Aorta (tissue), 5 donors: ENCODE measurements around the gene RBM17. TPM values are rescaled to one million over a fixed set of nuclear protein-coding genes. Genes with fewer than 3 reads are reported as not detected.

Experiments
- ATAC-seq: fragments of 200-7000 bp; cut with Tn5 transposase; one replicate; pipeline ENCODE4 v1.9.1; 2022; ENCODE audit warnings: moderate library complexity; ENCODE audit not compliant: low FRiP score
- DNase-seq, 2 donors: peaks; one replicate each; pipeline ENCODE4 v3.0.0-alpha.2; 2020
- H3K27ac ChIP-seq, 2 donors: one replicate each; pipeline ENCODE4 v1.5.1; 2013; ENCODE audit warnings: low read length in 2 of 2, mild to moderate bottlenecking in 2 of 2, moderate library complexity in 2 of 2, control low read depth in 1 of 2, inconsistent platforms in 1 of 2, low read depth in 1 of 2
- H3K27me3 ChIP-seq, 2 donors: one replicate each; pipeline ENCODE4 v1.6.1; 2013; ENCODE audit warnings: control low read depth in 1 of 2, low read length in 1 of 2, mild to moderate bottlenecking in 1 of 2, moderate library complexity in 1 of 2; ENCODE audit not compliant: insufficient read depth in 2 of 2, control insufficient read depth in 1 of 2
- H3K36me3 ChIP-seq, 2 donors: one replicate each; pipeline ENCODE4 v1.6.1; 2013; ENCODE audit warnings: control low read depth in 1 of 2, low read length in 1 of 2, mild to moderate bottlenecking in 1 of 2; ENCODE audit not compliant: insufficient read depth in 2 of 2, control insufficient read depth in 1 of 2
- H3K4me1 ChIP-seq, 2 donors: one replicate each; pipeline ENCODE4 v1.6.1; 2013; ENCODE audit warnings: low read length in 2 of 2, control low read depth in 1 of 2, mild to moderate bottlenecking in 1 of 2, moderate library complexity in 1 of 2; ENCODE audit not compliant: insufficient read depth in 2 of 2, control insufficient read depth in 1 of 2
- H3K4me3 ChIP-seq, 2 donors: one replicate each; pipeline ENCODE4 v1.5.1; 2013; ENCODE audit warnings: low read length in 2 of 2, control low read depth in 1 of 2, mild to moderate bottlenecking in 1 of 2
- H3K9me3 ChIP-seq: one replicate; pipeline ENCODE4 v1.6.1; 2013; ENCODE audit warnings: mild to moderate bottlenecking, low read length; ENCODE audit not compliant: control insufficient read depth
- WGBS, 2 donors: extraction: QIAGEN DNeasy Blood & Tissue Kit; methylation state at CpG; one replicate each; pipeline ENCODE4 v1.1.7; 2013; 5-methylcytosine and 5-hydroxymethylcytosine counted together
- intact Hi-C, 2 donors: fragments of 100-400 bp; cut with DNase I; formaldehyde crosslinking; loops; one replicate each; pipeline versions ENCODE4 v1.14.2 to v1.15.0; 2022
- polyA plus RNA-seq, 2 donors: library from polyadenylated mRNA; stranded (reverse); fragments of 200-250 nt; gene quantifications; one replicate each; pipeline ENCODE4 v1.2.3, GENCODE V29; 2013
- total RNA-seq, 2 donors: library from RNA; stranded (reverse); fragmentation: NEBNext Ultra II Directional; extraction: Animal tissue kit (Norgen Biotek cat#: 25700); gene quantifications; one replicate each; pipeline ENCODE4 v1.2.1, GENCODE V29; 2021
- donor health status: healthy with polysubstance abuse.
- donor health status: Bipolar disorder and iron deficiency.
- donor health status: DM: no; HTN: no; CAD: no.
- donor health status: DM: no; HTN: no; CAD: no.
- donor health status: DM: yes; HTN: yes; CAD: no.

The RBM17 gene
- total and polyA plus RNA-seq, 4 donors, result 41.4 to 94.1 (median 85.7) TPM

DNA sequence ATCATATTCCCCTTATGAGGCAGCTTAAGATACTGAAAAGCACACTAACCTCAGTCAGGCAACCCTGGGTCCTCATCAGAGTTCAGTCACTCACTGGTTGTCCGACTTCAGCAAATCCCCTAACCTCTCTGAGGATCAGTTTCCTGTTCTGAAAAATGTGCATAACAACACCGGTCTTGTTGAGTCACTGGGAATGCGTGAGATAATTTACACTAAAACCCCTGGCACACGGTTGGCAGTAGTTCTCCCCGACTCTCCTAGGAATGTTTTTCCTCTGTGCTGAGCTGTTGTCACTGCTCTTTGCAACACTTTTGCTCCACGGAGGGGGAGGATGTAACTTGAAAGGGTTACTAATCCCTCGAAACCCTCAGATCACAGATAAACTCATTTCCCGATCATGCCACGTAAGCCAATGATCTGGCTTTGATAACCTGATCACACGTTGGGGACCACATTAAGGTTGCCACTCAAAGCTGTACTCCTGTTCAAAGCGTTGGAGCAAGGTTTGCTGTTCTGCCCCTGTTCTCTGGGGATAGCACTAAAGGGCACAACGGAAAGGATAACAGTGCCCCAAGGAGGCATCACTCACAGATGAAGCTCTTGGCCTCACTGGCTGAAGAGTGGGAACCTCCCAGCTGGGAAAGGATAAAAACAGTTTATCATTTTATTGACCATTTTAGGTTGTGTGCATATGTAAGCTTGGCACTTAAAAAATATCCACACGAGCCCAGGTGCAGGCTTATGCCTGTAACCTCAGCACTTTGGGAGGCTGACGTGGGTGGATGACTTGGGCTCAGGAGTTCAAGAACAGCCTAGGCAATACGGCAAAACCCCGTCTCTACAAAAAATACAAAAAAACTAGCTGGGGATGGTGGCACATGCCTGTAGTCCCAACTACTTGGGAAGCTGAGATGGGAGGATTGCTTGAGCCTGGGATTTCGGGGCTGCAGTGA is 5.0 kb upstream of the RBM17 start:
- Histone ChIP-seq H3K36me3 (no peaks in the 10 kb centered on the region), H3K4me1 (peaks cover 0 to 4% of the 10 kb centered on the region in 2 donors), H3K4me3 (no peak overlapping the region), H3K27ac (no peak overlapping the region), H3K9me3 (no peaks in the 10 kb centered on the region), H3K27me3 (no peaks in the 10 kb centered on the region)
- intact Hi-C loops, result no loop called here
- 36 to 37% methylated on average over 17 of the region's 17 CpGs for WGBS, 2 donors
- DNase-seq (no peak), ATAC-seq (no peak)

- ATAC-seq (peak; percentile 72), DNase-seq (peak; percentile 93 to 94)
- Histone ChIP-seq H3K4me1 (peaks cover 0 to 4% of the 10 kb centered on the region in 2 donors), H3K36me3 (no peaks in the 10 kb centered on the region), H3K9me3 (no peaks in the 10 kb centered on the region), H3K4me3 (no peak overlapping the region), H3K27ac (peak overlapping the region in 1 of 2 donors; percentile 4), H3K27me3 (no peaks in the 10 kb centered on the region)
- WGBS, 2 donors, result 20 to 21% methylated on average over 19 of the region's 19 CpGs
- intact Hi-C loops, result loop anchor here (5.0 kb wide), 2 partner anchors 139 to 316 kb away; no protein-coding TSS in a partner anchor
These were observed 2.2 kb upstream of the RBM17 start for GRCh38 chr10:6086375-6087233.

- H3K36me3 ChIP-seq, result no peaks in the 10 kb centered on the region
- H3K4me3 ChIP-seq, result peak overlapping the region; percentile 90 to 95
- H3K27me3 ChIP-seq, result no peaks in the 10 kb centered on the region
- 1% methylated on average over 46 to 53 of the region's 53 CpGs for whole genome bisulfite sequencing, 2 donors
- intact Hi-C loops, result loop anchor here (5.0 kb wide), 2 partner anchors 142 to 313 kb away; no protein-coding TSS in a partner anchor
- H3K27ac ChIP-seq, result peak overlapping the region in 1 of 2 donors; percentile 49
- peak; percentile 55 to 78 for DNase-seq
- ATAC-seq, result peak; percentile 17
- H3K4me1 ChIP-seq, result peaks cover 0 to 3% of the 10 kb centered on the region in 2 donors
- no peaks in the 10 kb centered on the region for H3K9me3 ChIP-seq
These were observed 743 bp downstream of the RBM17 start for GRCh38 chr10:6089334-6090219.

DNA sequence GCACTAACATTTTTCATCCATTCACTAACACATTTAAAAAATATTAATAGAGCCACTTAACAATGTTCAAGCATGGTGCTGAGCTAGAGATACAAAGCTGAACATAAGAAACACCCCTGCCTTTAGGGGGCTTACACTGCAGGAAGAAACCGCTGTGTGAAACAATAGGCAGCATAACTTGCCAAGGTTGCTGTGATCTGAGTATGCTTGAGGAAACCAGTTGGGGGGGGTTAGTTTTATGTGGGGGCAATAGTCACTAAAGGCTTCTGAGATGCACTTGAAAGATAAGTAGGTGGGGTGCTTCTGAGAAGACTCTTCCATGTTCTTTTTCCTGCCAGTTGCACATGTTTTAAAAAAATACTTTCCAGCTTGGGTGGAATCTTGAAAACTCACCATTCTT is 2.8 kb downstream of the RBM17 start:
- WGBS, 2 donors, result 45 to 52% methylated on average over 1 of the region's 1 CpG
- no peak for DNase-seq
- Histone ChIP-seq H3K4me3 (no peak overlapping the region), H3K4me1 (peaks cover 0 to 5% of the 10 kb centered on the region in 2 donors), H3K9me3 (no peaks in the 10 kb centered on the region), H3K27me3 (no peaks in the 10 kb centered on the region), H3K27ac (no peak overlapping the region), H3K36me3 (no peaks in the 10 kb centered on the region)
- no peak for ATAC-seq
- intact Hi-C loops, result no loop called here

DNA sequence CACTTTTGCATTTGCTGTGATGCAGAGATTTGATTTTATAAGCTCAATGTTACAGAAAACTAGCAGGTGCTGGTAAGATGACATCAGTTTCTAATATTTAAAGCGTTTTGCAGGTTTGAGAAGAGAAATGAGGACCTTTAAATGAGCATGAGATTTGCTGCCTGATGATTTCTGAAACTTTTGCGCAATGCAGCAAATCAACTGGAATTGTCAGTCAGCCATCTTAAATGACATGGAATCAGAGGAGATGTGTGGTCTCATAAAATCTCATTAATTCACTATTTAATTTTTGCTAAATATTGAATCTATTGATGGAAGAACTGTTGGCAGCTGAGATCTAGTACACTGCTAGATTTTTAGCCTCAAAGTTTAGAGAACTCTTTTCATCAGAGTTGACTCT is 3.9 kb downstream of the RBM17 start:
- Histone ChIP-seq H3K27me3 (no peaks in the 10 kb centered on the region), H3K4me3 (no peak overlapping the region), H3K4me1 (peaks cover 0 to 5% of the 10 kb centered on the region in 2 donors), H3K36me3 (peaks cover 0 to 2% of the 10 kb centered on the region in 2 donors), H3K9me3 (no peaks in the 10 kb centered on the region), H3K27ac (no peak overlapping the region)
- ATAC-seq (no peak), DNase-seq (no peak)
- WGBS, 2 donors, result 70 to 75% methylated on average over 2 of the region's 2 CpGs
- intact Hi-C loops, result no loop called here

DNA sequence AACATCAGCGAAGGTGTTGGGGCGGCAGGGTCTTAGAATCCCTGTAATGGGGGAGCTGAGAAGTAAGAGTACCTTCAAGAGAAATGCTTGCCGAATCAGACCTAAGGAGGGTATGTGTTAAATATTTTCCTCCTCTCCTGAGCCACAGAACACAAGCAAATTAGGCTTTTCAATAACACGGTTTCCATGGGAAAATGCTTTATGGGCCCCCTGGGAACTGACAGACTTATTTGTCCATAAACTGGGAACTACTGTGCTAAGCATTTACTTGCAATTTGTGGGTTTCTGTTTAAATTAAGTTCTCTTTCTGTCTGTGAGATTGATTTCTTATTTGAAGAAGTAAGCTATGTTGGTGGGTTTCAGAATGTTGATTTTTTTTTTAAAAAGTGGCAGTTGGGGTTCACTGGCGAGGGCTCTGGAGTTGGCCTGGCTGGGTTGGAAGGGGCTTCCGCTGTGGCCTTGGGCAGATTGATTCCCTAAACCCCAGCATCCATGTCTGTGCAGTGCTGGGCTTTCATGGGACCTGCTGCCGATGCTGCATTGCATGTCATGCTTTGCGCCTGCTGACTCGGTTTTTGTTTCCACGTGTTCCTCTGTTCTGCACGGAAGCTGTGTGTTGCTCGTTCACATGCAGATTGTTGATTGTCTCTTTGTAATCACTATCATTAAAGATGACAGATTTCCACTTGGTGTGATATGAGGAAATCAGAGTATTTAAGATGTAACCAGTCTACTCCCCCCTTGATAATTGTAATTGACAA is 7.2 kb downstream of the RBM17 start:
- Histone ChIP-seq H3K36me3 (peaks cover 0 to 3% of the 10 kb centered on the region in 2 donors), H3K27ac (no peak overlapping the region), H3K4me3 (no peak overlapping the region), H3K27me3 (no peaks in the 10 kb centered on the region), H3K4me1 (peaks cover 0 to 5% of the 10 kb centered on the region in 2 donors), H3K9me3 (no peaks in the 10 kb centered on the region)
- no peak for DNase-seq
- intact Hi-C loops, result no loop called here
- WGBS, 2 donors, result 67 to 71% methylated on average over 12 of the region's 12 CpGs
- ATAC-seq, result no peak

DNA sequence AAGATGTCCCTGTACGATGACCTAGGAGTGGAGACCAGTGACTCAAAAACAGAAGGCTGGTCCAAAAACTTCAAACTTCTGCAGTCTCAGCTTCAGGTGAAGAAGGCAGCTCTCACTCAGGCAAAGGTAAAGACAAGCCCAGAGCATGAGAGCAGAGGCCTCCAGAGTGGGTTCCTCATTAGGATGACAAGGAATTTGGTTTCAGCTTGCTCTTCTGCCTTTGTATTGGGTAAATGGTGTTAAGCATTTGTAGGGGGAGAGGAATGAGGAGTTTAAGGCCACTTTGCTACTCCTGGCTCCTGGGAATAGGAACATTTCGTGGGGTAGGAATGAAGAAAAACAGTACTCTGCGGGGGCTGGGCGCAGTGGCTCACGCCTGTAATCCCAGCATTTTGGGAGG is 8.2 kb downstream of the RBM17 start:
- 80 to 83% methylated on average over 5 of the region's 5 CpGs for WGBS, 2 donors
- DNase-seq (no peak), ATAC-seq (no peak)
- H3K4me3 ChIP-seq, result no peak overlapping the region
- H3K27me3 ChIP-seq, result no peaks in the 10 kb centered on the region
- H3K9me3 ChIP-seq, result no peaks in the 10 kb centered on the region
- H3K4me1 ChIP-seq, result peaks cover 0 to 5% of the 10 kb centered on the region in 2 donors
- intact Hi-C loops, result no loop called here
- H3K36me3 ChIP-seq, result peaks cover 2 to 3% of the 10 kb centered on the region in 2 donors
- no peak overlapping the region for H3K27ac ChIP-seq
